ENCODE results near the gene FXR2. TPM values are rescaled to one million over a fixed set of nuclear protein-coding genes. Genes with fewer than 3 reads are reported as not detected.

FXR2 gene
- total RNA-seq, 2 experiments from 2014 or later = 32.1 to 32.4 TPM

- Histone ChIP-seq H3K4me1 (ENCODE audit: insufficient read depth, low read length, poor library complexity, severe bottlenecking) (peaks cover 58% of the 10 kb centered on the region), H4K20me1 (ENCODE audit: insufficient read depth, low read length) (peaks cover 33% of the 10 kb centered on the region), H3K27ac (ENCODE audit: low read depth, low read length, poor library complexity, severe bottlenecking) (no peak overlapping the region), H3K4me2 (ENCODE audit: low read length) (no peak overlapping the region), H3K36me3 (ENCODE audit: insufficient read depth, low read length) (peaks cover 91% of the 10 kb centered on the region), H3K9me3 (ENCODE audit: low read length) (no peaks in the 10 kb centered on the region), H3K9me2 (ENCODE audit: insufficient read depth, low read length) (no peaks in the 10 kb centered on the region), H3K79me2 (ENCODE audit: insufficient read depth, low read depth, low read length) (peaks cover 39% of the 10 kb centered on the region), H2AFZ (ENCODE audit: low read length) (no peak overlapping the region), H3K4me3 (ENCODE audit: low read depth, low read length, poor library complexity, severe bottlenecking) (no peak overlapping the region)
- TF ChIP-seq EZH2phosphoT487 (IDR thresholded peaks at IDR 0.05; ENCODE audit: borderline replicate concordance, low read depth, low read length) (no peak), CTCF (conservative IDR thresholded peaks at IDR 0.05; ENCODE audit: low read length) (no peak)
- ChIA-PET POLR2A (no interaction called here), CTCF (ENCODE audit: unreplicated experiment) (no interaction called here)
- intact Hi-C loops (cut with micrococcal nuclease; ENCODE audit: unreplicated experiment) = no loop called here
- TSS peak; percentile 63 for BruUV-seq (replicated peaks)
- no peak for DNase-seq (ENCODE audit: low spot score)
These were observed 37.1 kb downstream of the FXR2 start for GRCh38 chr17:7577327-7578199.

GRCh38 chr17:7576432-7576937, 38.2 kb downstream of the FXR2 start:
- H4K20me1 ChIP-seq (ENCODE audit: insufficient read depth, low read length) = peaks cover 33% of the 10 kb centered on the region
- DNase-seq (ENCODE audit: low spot score) = no peak
- no peaks in the 10 kb centered on the region for H3K9me3 ChIP-seq (ENCODE audit: low read length)
- H3K79me2 ChIP-seq (ENCODE audit: insufficient read depth, low read depth, low read length) = peaks cover 43% of the 10 kb centered on the region
- H3K4me2 ChIP-seq (ENCODE audit: low read length) = peak overlapping the region; percentile 88; the same call in 1 of the 2 replicates
- H3K4me1 ChIP-seq (ENCODE audit: insufficient read depth, low read length, poor library complexity, severe bottlenecking) = peaks cover 59% of the 10 kb centered on the region
- ChIA-PET POLR2A (no interaction called here), CTCF (ENCODE audit: unreplicated experiment) (no interaction called here)
- intact Hi-C loops (cut with micrococcal nuclease; ENCODE audit: unreplicated experiment) = no loop called here
- peaks cover 90% of the 10 kb centered on the region for H3K36me3 ChIP-seq (ENCODE audit: insufficient read depth, low read length)
- no peak overlapping the region for H3K27ac ChIP-seq (ENCODE audit: low read depth, low read length, poor library complexity, severe bottlenecking)
- no peak overlapping the region for H2AFZ ChIP-seq (ENCODE audit: low read length)
- no peaks in the 10 kb centered on the region for H3K9me2 ChIP-seq (ENCODE audit: insufficient read depth, low read length)
- BruUV-seq (replicated peaks) = no TSS peak
- H3K4me3 ChIP-seq (ENCODE audit: low read depth, low read length, poor library complexity, severe bottlenecking) = no peak overlapping the region
- no peak for TF ChIP-seq CTCF (conservative IDR thresholded peaks at IDR 0.05; ENCODE audit: low read length)

GRCh38 chr17:7575959-7576358, 38.7 kb downstream of the FXR2 start:
- POLR2A ChIA-PET = interaction anchor here (0.6 kb wide), 1 partner anchor 218 kb away, joined by 3 read pairs; no protein-coding TSS in a partner anchor
- no TSS peak for BruUV-seq (replicated peaks)
- no peak for TF ChIP-seq CTCF (conservative IDR thresholded peaks at IDR 0.05; ENCODE audit: low read length)
- TF ChIP-seq EZH2phosphoT487 (IDR thresholded peaks at IDR 0.05; ENCODE audit: borderline replicate concordance, low read depth, low read length) = no peak
- H3K4me3 ChIP-seq (ENCODE audit: low read depth, low read length, poor library complexity, severe bottlenecking) = peak overlapping the region; percentile 99
- peaks cover 46% of the 10 kb centered on the region for H3K79me2 ChIP-seq (ENCODE audit: insufficient read depth, low read depth, low read length)
- H4K20me1 ChIP-seq (ENCODE audit: insufficient read depth, low read length) = peaks cover 33% of the 10 kb centered on the region
- DNase-seq (ENCODE audit: low spot score) = no peak
- CTCF ChIA-PET (ENCODE audit: unreplicated experiment) = no interaction called here
- no peak overlapping the region for H2AFZ ChIP-seq (ENCODE audit: low read length)
- no peaks in the 10 kb centered on the region for H3K9me2 ChIP-seq (ENCODE audit: insufficient read depth, low read length)
- intact Hi-C loops (cut with micrococcal nuclease; ENCODE audit: unreplicated experiment) = no loop called here
- peaks cover 90% of the 10 kb centered on the region for H3K36me3 ChIP-seq (ENCODE audit: insufficient read depth, low read length)
- no peak overlapping the region for H3K27ac ChIP-seq (ENCODE audit: low read depth, low read length, poor library complexity, severe bottlenecking)
- peak overlapping the region; percentile 88 for H3K4me2 ChIP-seq (ENCODE audit: low read length)
- H3K4me1 ChIP-seq (ENCODE audit: insufficient read depth, low read length, poor library complexity, severe bottlenecking) = peaks cover 64% of the 10 kb centered on the region
- H3K9me3 ChIP-seq (ENCODE audit: low read length) = no peaks in the 10 kb centered on the region
